Natural killer cell (primary cell): ENCODE data around the gene CEP83. TPM values are rescaled to one million over a fixed set of nuclear protein-coding genes. Genes with fewer than 3 reads are reported as not detected.

Experiments
- ATAC-seq, 3 donors: fragments of 150-1000 bp in 2 of 3; fragments of 200-7000 bp in 1 of 3; cut with Tn5 transposase; 1 replicate in 1 of 3; 2 replicates in 2 of 3; pipeline ENCODE4 v1.10.0; 2021; ENCODE audit warnings: mild to moderate bottlenecking in 2 of 3, moderate library complexity in 2 of 3
- DNase-seq, 2 donors: peaks; one replicate each; pipeline versions ENCODE4 v3.0.0 to v3.0.0-alpha.2; 2013 to 2021; ENCODE audit warnings: mixed read lengths in 1 of 2
- H3K27ac ChIP-seq: one replicate; pipeline ENCODE4 v1.5.1; 2013; ENCODE audit warnings: mild to moderate bottlenecking, low read length
- H3K27me3 ChIP-seq: one replicate; pipeline ENCODE4 v1.6.1; 2013; ENCODE audit warnings: low read length; ENCODE audit not compliant: control insufficient read depth, insufficient read depth
- H3K36me3 ChIP-seq: one replicate; pipeline ENCODE4 v1.6.1; 2013; ENCODE audit warnings: low read length; ENCODE audit not compliant: control insufficient read depth, insufficient read depth
- H3K4me1 ChIP-seq: one replicate; pipeline ENCODE4 v1.6.1; 2013; ENCODE audit warnings: low read length; ENCODE audit not compliant: control insufficient read depth, insufficient read depth
- H3K4me3 ChIP-seq: one replicate; pipeline ENCODE4 v1.5.1; 2013; ENCODE audit warnings: low read length
- H3K9me3 ChIP-seq: one replicate; pipeline ENCODE4 v1.6.1; 2013; ENCODE audit warnings: low read length; ENCODE audit not compliant: control insufficient read depth, insufficient read depth
- H3K27ac Mint-ChIP-seq, 2 donors: one replicate each; pipeline ENCODE4 v1.8.0; 2022; ENCODE audit warnings: mild to moderate bottlenecking in 2 of 2, mixed read lengths in 2 of 2, moderate library complexity in 1 of 2
- H3K27me3 Mint-ChIP-seq, 2 donors: one replicate each; pipeline ENCODE4 v1.8.0; 2022; ENCODE audit warnings: low read depth in 2 of 2, mixed read lengths in 2 of 2
- H3K36me3 Mint-ChIP-seq: one replicate; pipeline ENCODE4 v1.8.0; 2022; ENCODE audit warnings: mixed read lengths
- H3K4me1 Mint-ChIP-seq, 2 donors: one replicate each; pipeline ENCODE4 v1.8.0; 2022; ENCODE audit warnings: mixed read lengths in 2 of 2
- H3K4me3 Mint-ChIP-seq: one replicate; pipeline ENCODE4 v1.8.0; 2022; ENCODE audit warnings: mild to moderate bottlenecking, moderate library complexity, mixed read lengths
- H3K9me3 Mint-ChIP-seq, 2 donors: one replicate each; pipeline ENCODE4 v1.8.0; 2022; ENCODE audit warnings: mixed read lengths in 2 of 2
- CTCF ChIP-seq: fragments of 200-600 bp; IDR thresholded peaks from one replicate; pipeline ENCODE4 v1.8.0; 2022; ENCODE audit warnings: antibody characterized with exemption
- WGBS: methylation state at CpG from one replicate; pipeline ENCODE4 v1.1.7; 2013; ENCODE audit warnings: missing lambda C conversion rate; ENCODE audit not compliant: insufficient coverage; 5-methylcytosine and 5-hydroxymethylcytosine counted together
- intact Hi-C: fragments of 100-400 bp; cut with micrococcal nuclease; formaldehyde crosslinking; loops from one replicate; pipeline ENCODE4 v1.14.2; 2022
- total RNA-seq, 4 donors: library from RNA; stranded (reverse); fragments of 120-200 nt in 1 of 4; gene quantifications; one replicate each; pipeline versions ENCODE4 v1.2.3 to v1.2.4, GENCODE V29; 2013 to 2022

CEP83 gene
- total RNA-seq, 3 donors from 2014 or later (not counting 1 experiment from before 2014, with no cell fraction given): 13.3 to 19.3 (median 15.2) TPM

- no peaks in the 10 kb centered on the region for H3K27me3 Mint-ChIP-seq
- peaks cover 9% of the 10 kb centered on the region for H3K36me3 ChIP-seq
- peaks cover 7% of the 10 kb centered on the region for H3K36me3 Mint-ChIP-seq
Measured at GRCh38 chr12:94269316-94269999, 190.2 kb downstream of the CEP83 start.

GRCh38 chr12:94267921-94268471 is 191.7 kb downstream of the CEP83 start:
- ATAC-seq (peak; percentile 61 to 73 (median 68)), DNase-seq (peak in 1 of 2 donors; percentile 18)
- no peaks in the 10 kb centered on the region for H3K27me3 Mint-ChIP-seq
- Histone ChIP-seq H3K4me1 (peaks cover 47% of the 10 kb centered on the region), H3K4me3 (no peak overlapping the region), H3K36me3 (peaks cover 9% of the 10 kb centered on the region), H3K27me3 (no peaks in the 10 kb centered on the region), H3K9me3 (no peaks in the 10 kb centered on the region), H3K27ac (peak overlapping the region; percentile 14)
- 68% methylated on average over 5 of the region's 5 CpGs for WGBS
- TF ChIP-seq CTCF: no peak
- H3K4me3 Mint-ChIP-seq: no peak overlapping the region
- H3K9me3 Mint-ChIP-seq: no peaks in the 10 kb centered on the region
- intact Hi-C loops: loop anchor here (10.0 kb wide), 2 partner anchors 63 to 113 kb away; no protein-coding TSS in a partner anchor
- peaks cover 7% of the 10 kb centered on the region for H3K36me3 Mint-ChIP-seq
- H3K4me1 Mint-ChIP-seq: peaks cover 43 to 68% of the 10 kb centered on the region in 2 donors
- H3K27ac Mint-ChIP-seq: peak overlapping the region in 1 of 2 donors; percentile 83

More at GRCh38 chr12:94269316-94269999, 190.2 kb downstream of the CEP83 start:
- peaks cover 33% of the 10 kb centered on the region for H3K4me1 ChIP-seq
- Mint-ChIP-seq H3K4me1 (peaks cover 37 to 61% of the 10 kb centered on the region in 2 donors), H3K4me3 (no peak overlapping the region), H3K9me3 (no peaks in the 10 kb centered on the region), H3K27ac (peak overlapping the region in 1 of 2 donors; percentile 27)
- H3K4me3 ChIP-seq: no peak overlapping the region
- no peak for DNase-seq
- no peaks in the 10 kb centered on the region for H3K27me3 ChIP-seq
- ATAC-seq: no peak
- intact Hi-C loops: loop anchor here (10.0 kb wide), 2 partner anchors 65 to 115 kb away; no protein-coding TSS in a partner anchor
- 94% methylated on average over 3 of the region's 4 CpGs for WGBS
- no peaks in the 10 kb centered on the region for H3K9me3 ChIP-seq
- no peak overlapping the region for H3K27ac ChIP-seq
- TF ChIP-seq CTCF: no peak

GRCh38 chr12:94267537-94267872 is 192.2 kb downstream of the CEP83 start:
- TF ChIP-seq CTCF: no peak
- no peaks in the 10 kb centered on the region for H3K27me3 Mint-ChIP-seq
- no peak overlapping the region for H3K4me3 Mint-ChIP-seq
- Histone ChIP-seq H3K36me3 (peaks cover 9% of the 10 kb centered on the region), H3K27me3 (no peaks in the 10 kb centered on the region), H3K4me1 (peaks cover 52% of the 10 kb centered on the region), H3K9me3 (no peaks in the 10 kb centered on the region), H3K27ac (peak overlapping the region; percentile 14), H3K4me3 (no peak overlapping the region)
- H3K9me3 Mint-ChIP-seq: no peaks in the 10 kb centered on the region
- H3K27ac Mint-ChIP-seq: peak overlapping the region in 1 of 2 donors; percentile 83
- peaks cover 48 to 71% of the 10 kb centered on the region in 2 donors for H3K4me1 Mint-ChIP-seq
- WGBS: 49% methylated on average over 3 of the region's 3 CpGs
- peaks cover 7% of the 10 kb centered on the region for H3K36me3 Mint-ChIP-seq
- intact Hi-C loops: loop anchor here (10.0 kb wide), 2 partner anchors 63 to 113 kb away; no protein-coding TSS in a partner anchor
- ATAC-seq: no peak
- no peak for DNase-seq
